Stimulated activated CD8-positive, alpha-beta memory T cell treated with anti-CD3 and anti-CD28 coated beads, Interleukin-4, amount 100 ng/mL, for 1 hour (primary cell): Measurements from ENCODE around the gene CPNE5.

Experiments
- DNase-seq, 2 donors: peaks; one replicate each; pipeline ENCODE4 v3.0.0-alpha.2; 2020; ENCODE audit warnings: low read depth in 2 of 2, low spot score in 1 of 2

The CPNE5 gene

DNA sequence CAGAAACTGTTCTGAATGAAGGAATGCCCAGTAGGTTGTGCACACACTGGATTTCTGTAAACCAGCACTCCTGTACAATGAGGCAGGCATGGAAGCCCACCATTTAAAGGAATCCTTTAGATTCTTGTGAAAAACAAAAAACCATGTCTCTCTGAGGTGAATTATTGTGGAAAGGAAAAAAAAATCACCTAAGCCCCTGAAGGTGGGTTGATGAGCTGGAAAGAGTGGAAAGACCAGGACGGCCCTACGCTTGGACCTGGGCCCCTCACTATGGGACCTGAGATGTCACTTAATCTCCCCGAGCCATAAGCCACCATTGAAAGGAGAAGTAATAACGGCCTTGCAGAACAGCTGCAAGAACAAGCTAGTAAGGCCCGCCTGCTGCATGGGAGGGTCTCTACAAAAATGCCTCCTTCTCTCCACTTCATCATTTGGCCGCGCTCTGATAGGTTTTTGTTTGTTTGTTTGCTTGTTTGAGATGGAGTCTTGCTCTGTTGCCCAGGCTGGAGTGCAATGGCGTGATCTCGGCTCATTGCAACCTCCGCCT is 72.8 kb downstream of the CPNE5 start:
- DNase-seq = no peak

DNA sequence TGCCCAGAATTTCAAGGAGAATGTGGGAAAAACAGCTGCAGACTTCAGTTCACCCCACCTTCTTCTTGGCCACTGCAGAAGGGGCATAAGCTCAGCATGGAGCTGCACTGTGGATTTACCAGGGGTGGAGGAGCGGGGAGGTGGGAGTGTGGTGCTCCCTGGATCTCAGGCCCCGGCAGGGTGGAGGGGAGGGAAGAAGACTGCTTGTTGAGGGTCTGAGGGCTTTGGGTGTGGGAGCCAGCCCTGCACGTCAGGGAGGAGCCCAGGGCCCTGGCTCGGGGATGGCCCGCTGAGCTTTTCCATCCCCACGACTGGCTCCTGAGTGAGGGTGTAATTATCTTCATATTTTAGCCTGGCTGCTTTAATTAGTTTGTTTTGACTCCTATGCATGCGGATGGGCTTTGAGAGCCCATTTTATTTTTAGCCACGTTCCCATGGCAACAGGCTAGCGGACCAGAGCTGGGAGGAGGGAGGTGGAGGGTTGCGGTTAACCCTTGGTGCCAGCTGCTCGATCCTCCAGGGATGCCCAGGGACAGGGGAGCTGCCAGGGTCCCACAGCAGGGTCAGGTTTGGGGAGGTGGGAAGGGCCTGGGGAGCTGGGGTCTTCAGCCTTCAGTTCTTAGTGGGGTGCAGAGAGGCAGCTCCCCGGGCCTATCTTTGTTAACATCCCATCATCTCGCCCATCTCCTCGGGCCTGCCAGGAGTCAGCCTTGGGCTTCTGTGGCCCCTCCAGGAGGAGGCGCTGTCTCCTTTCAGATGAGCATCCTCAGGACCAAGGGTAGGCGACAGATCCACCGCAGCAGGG is 73.4 kb downstream of the CPNE5 start:
- peak; percentile 42 to 61 for DNase-seq

GRCh38 chr6:36765190-36765589 is 74.1 kb downstream of the CPNE5 start:
- DNase-seq = no peak

DNA sequence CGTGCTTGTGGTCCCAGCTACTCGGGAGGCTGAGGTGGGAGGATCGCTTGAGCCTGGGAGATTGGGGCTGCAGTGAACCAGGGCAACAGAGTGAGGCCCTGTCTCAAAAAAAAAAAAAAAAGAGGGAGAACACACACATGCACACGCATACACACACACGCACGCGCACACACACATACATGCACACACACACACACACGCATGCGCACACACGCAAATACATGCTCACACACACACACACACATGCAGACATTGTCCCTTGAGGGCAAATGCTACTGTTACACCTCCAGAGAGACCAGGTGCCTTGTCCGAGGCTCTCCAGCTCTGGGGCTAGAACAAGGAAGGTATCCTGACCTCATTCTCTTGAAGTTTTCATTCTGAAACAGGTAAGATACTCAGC is 77.1 kb downstream of the CPNE5 start:
- no peak for DNase-seq

DNA sequence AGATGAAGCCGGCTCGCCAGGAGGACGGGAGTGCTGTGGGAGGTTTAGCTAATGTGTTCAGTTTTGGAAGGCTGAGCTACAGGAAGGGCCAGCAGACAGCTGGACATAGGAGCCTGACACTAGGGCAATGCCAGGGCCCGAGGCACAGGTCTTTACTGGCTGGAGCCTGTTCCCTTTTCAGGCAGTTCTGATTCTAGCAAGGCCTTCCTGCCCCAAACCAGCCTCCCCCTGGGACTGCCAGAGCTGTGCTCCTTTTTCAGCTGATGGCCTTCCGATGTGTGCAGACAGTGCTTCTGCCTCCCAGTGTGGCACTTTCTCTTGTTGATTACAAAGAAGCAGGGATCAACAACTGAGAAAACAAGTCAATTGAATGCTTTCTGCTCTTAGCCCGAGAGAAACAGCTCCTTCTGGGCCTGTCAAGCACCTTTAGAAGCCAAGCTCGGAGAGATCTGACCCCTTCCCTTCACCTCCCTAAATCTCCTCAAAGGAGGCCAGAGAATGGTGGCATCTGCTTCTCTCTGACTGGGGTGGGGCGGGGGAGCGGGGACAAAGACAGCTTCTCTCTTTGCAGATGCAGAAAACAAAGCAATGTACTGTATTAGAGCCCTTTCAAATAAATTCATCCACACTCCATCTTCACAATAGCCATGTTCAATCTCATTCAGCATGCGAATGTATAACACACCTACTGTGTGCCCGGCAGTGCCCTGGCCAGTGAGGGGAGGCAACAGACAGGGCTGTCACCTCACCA is 78.4 kb downstream of the CPNE5 start:
- DNase-seq = no peak

GRCh38 chr6:36759148-36759759 is 80.0 kb downstream of the CPNE5 start:
- peak; percentile 38 to 70 for DNase-seq

GRCh38 chr6:36758516-36759147 is 80.6 kb downstream of the CPNE5 start:
- no peak for DNase-seq

GRCh38 chr6:36757943-36758508 is 81.2 kb downstream of the CPNE5 start:
- DNase-seq = no peak

GRCh38 chr6:36757206-36757605 is 82.0 kb downstream of the CPNE5 start:
- DNase-seq = no peak

DNA sequence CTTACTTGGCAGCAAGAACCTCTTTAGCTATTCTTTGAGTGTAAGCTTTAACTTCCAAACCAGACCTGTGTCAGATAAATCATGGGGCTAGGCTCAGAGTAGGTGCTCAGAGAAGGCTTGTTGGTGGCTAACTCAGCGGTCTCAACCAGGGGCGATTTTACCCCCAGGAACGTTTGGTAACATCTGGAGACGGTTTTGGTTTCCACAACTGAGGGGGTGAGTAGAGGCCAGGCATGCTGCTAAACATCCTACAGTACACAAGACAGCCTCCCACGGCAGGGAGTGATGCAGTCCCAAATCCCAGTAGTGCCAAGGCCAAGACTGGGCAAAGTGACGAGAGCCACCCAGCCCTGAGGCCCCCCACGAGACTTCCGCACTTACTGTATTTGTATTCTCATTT is 82.5 kb downstream of the CPNE5 start:
- no peak for DNase-seq

DNA sequence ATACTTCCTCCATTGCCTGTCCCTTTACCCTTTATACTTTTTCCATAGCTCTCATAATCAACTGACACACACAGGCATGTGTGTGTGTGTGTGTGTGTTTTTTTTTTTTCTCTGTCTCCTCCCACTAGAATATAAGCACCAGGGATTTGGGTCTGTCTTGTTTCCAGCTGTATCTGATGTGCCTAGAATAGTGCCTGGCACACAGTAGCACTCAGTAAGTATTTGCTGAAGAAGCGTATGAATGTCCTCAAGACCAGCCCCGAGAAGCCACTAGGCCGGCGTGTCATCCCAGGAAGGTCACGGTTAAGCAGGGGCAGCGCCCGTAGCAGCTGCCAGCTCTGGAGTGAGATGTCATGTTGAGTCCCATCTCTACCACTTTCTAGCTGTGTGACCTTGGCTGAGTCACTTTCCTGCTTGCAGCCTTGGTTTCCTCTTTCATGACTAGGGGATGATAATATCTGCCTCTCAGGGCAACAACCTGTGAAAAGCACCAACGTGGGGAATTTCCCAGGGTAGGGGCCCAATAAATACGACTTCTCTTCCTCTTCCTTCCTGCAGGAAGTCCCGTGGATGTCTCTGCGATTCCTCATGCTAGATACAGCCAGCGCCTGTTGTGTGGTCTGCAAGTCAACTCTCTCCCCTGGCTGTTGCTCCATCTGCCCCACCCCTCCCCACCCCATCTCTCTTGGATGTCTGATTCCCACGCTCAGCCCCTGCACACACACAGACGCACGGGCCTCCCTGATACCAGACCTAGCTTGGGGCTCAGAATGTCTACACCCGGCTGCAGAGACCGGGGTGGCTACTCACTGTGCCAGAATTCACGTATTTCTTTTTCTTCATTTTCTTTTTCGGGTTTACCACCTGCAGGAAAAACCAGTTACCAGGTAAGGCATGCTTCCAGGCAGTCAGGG is 83.6 kb downstream of the CPNE5 start:
- peak in 1 of 2 donors; percentile 21 for DNase-seq

GRCh38 chr6:36754582-36755434 is 84.4 kb downstream of the CPNE5 start:
- no peak for DNase-seq

- no peak for DNase-seq
Observed at GRCh38 chr6:36753671-36754405, 85.4 kb downstream of the CPNE5 start.

DNA sequence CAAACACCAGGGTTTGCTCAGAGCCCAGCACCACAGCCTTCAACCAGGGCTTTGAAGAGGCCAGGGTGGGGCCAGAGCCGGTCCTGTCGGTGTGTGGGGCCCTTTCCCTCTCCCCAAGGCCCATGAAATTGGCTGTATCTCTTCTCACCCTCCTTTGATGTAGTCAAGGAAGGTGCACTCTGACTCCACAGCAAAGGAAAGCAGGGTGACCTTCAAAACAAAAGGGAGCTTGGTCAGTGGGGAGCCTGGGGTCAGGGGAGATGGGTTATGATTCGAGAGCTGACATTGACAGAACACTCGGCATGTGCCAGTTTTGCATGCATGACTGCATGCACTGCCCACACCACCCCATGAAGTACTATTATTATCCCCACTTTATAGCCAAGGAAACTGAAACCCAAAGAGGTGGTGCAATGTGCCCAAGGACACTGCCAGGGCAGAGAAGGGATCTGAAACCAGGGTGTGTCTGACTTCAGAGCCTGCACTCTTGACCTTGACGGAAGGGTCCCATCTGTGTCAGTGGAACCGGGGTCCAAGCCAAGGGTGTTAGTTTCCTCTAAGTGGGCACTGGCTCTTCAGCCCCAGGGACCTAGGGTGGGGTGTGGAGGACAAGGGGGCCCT is 86.2 kb downstream of the CPNE5 start:
- no peak for DNase-seq

DNA sequence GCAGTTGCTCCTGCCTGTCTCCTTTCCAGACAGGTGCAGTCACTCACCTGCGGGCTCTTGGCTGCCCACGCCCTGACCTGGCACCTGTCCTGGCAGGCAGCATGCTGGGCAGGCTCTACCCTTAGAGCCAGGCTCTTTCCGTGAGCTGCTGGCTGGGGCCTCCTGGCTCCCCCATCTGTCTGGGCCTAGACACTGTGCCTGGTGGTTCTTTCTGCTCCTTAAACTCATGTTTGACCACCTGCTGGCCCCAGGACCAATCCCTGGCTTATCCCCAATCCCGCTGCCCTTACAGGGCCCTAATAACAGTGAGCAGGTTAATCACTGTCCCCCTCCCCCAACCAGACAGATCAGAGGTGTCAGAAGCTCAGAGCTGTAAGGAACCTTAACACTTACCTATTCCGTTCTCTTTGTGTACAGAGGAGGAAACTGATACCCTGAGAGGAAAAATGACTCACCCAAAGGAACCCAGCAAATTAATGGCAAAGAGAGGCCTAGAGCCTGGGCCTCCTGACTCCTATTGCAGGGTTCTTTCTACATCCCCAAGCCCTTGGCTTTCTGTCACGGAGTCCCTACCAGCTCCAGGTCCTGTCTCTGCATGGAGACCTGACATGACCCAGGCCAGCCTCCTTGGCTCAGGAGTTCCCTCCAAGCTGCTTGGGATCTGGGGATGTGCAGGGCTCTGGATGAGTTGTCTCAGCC is 86.9 kb downstream of the CPNE5 start:
- DNase-seq = no peak

- no peak for DNase-seq
Observed at GRCh38 chr6:36751833-36752186, 87.4 kb downstream of the CPNE5 start.

DNA sequence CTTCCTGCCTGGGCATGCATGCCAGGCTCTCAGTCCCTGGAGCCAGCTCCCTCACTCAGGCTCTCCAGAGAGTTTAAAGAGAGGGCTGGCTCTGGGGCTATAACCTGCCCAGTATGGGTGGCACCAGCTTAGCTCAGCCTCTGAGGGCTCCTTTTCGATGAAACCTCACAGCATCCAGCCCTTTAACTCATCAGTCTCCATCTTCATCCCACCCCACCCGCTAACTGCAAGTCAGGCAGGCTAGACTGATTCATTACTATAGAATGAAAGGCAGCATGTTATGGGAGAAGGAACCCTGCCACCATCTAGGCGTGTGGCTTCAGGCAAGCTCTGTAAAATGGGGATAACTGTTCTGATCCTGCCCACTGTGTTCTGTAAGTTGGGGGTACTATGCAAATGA is 88.2 kb downstream of the CPNE5 start:
- no peak for DNase-seq
